ENCODE results near the gene KLHL29.

The KLHL29 gene

DNA sequence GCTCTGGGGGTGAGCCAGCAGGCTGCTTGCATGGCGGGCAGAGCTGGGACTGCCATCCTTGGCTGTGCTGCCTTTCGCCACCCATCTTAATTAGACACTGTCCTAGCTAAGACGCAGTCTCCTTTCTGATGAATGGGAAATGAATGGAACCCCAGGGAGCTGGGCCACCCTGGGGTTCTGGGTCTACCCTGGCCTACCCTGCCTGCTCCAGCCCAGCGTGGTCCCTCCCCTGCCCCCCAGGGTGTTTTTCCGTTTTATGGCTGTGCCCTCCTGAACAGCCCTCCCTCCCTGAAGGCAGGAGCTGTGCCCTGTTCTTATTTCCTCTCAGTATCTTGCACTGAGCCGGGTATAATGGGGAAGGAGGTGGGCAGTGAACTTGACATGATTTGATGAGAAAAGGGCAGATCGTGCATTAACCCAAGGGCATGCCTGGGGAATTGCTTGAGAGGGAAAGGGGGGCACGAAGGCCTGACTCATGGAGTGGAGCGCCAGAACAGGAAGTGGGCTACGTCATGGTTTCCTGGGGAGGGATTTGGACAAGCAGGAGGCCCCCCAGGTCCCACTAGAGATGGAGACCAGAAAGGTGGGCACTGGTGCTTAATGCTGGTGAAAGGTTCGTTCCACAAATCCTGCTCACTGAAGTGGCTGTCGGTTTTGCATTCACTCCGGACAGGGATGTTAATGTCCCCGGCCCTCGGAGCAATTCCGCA lies 165.0 kb downstream of the KLHL29 start:
- H3K9me3 ChIP-seq (ENCODE audit: control insufficient read depth, insufficient read depth, low read length) = no peaks in the 10 kb centered on the region
- no peaks in the 10 kb centered on the region for H3K36me3 ChIP-seq (ENCODE audit: control insufficient read depth, low read length)
- no peak overlapping the region for H3K4me2 ChIP-seq (ENCODE audit: low read length)
- no peaks in the 10 kb centered on the region for H3K27me3 ChIP-seq (ENCODE audit: control insufficient read depth, low read length)
- H3K9me2 ChIP-seq (replicated peaks; ENCODE audit: control insufficient read depth, low read length) = no peaks in the 10 kb centered on the region
- no peaks in the 10 kb centered on the region for H3K79me2 ChIP-seq (ENCODE audit: control insufficient read depth, low read length)
- no peak overlapping the region for H3K27ac ChIP-seq (ENCODE audit: low read depth, low read length)
- H3F3A ChIP-seq (ENCODE audit: control insufficient read depth, insufficient read depth) = no peaks in the 10 kb centered on the region
- H3K4me1 ChIP-seq (ENCODE audit: control insufficient read depth, low read length) = no peaks in the 10 kb centered on the region
- H4K20me1 ChIP-seq (ENCODE audit: control insufficient read depth, insufficient read depth, low read depth, low read length) = no peaks in the 10 kb centered on the region
- TF ChIP-seq EZH2phosphoT487 (IDR thresholded peaks at IDR 0.05; ENCODE audit: borderline replicate concordance, low read length) (no peak), CTCF (IDR thresholded peaks at IDR 0.05; ENCODE audit: low read depth, low read length, poor library complexity, severe bottlenecking) (no peak)
- no peak overlapping the region for H3K4me3 ChIP-seq (ENCODE audit: low read length)

- no peaks in the 10 kb centered on the region for H3K36me3 ChIP-seq (ENCODE audit: control insufficient read depth, low read length)
- no peak overlapping the region for H3K4me2 ChIP-seq (ENCODE audit: low read length)
- no peaks in the 10 kb centered on the region for H3F3A ChIP-seq (ENCODE audit: control insufficient read depth, insufficient read depth)
- no peaks in the 10 kb centered on the region for H3K9me3 ChIP-seq (ENCODE audit: control insufficient read depth, insufficient read depth, low read length)
- H3K79me2 ChIP-seq (ENCODE audit: control insufficient read depth, low read length) = no peaks in the 10 kb centered on the region
- no peaks in the 10 kb centered on the region for H3K27me3 ChIP-seq (ENCODE audit: control insufficient read depth, low read length)
- no peak overlapping the region for H3K27ac ChIP-seq (ENCODE audit: low read depth, low read length)
- no peaks in the 10 kb centered on the region for H3K9me2 ChIP-seq (replicated peaks; ENCODE audit: control insufficient read depth, low read length)
- TF ChIP-seq EZH2phosphoT487 (IDR thresholded peaks at IDR 0.05; ENCODE audit: borderline replicate concordance, low read length) = no peak
- TF ChIP-seq CTCF (IDR thresholded peaks at IDR 0.05; ENCODE audit: low read depth, low read length, poor library complexity, severe bottlenecking) = no peak
- H3K4me3 ChIP-seq (ENCODE audit: low read length) = no peak overlapping the region
- H3K4me1 ChIP-seq (ENCODE audit: control insufficient read depth, low read length) = no peaks in the 10 kb centered on the region
- no peaks in the 10 kb centered on the region for H4K20me1 ChIP-seq (ENCODE audit: control insufficient read depth, insufficient read depth, low read depth, low read length)
These were observed 165.6 kb downstream of the KLHL29 start for GRCh38 chr2:23550553-23550952.

- Histone ChIP-seq H3F3A (ENCODE audit: control insufficient read depth, insufficient read depth) (no peaks in the 10 kb centered on the region), H3K27ac (ENCODE audit: low read depth, low read length) (no peak overlapping the region), H4K20me1 (ENCODE audit: control insufficient read depth, insufficient read depth, low read depth, low read length) (no peaks in the 10 kb centered on the region), H3K36me3 (ENCODE audit: control insufficient read depth, low read length) (no peaks in the 10 kb centered on the region), H3K27me3 (ENCODE audit: control insufficient read depth, low read length) (no peaks in the 10 kb centered on the region), H3K4me2 (ENCODE audit: low read length) (no peak overlapping the region), H3K4me1 (ENCODE audit: control insufficient read depth, low read length) (no peaks in the 10 kb centered on the region), H3K79me2 (ENCODE audit: control insufficient read depth, low read length) (no peaks in the 10 kb centered on the region), H3K9me2 (replicated peaks; ENCODE audit: control insufficient read depth, low read length) (no peaks in the 10 kb centered on the region), H3K4me3 (ENCODE audit: low read length) (no peak overlapping the region), H3K9me3 (ENCODE audit: control insufficient read depth, insufficient read depth, low read length) (no peaks in the 10 kb centered on the region)
- TF ChIP-seq EZH2phosphoT487 (IDR thresholded peaks at IDR 0.05; ENCODE audit: borderline replicate concordance, low read length) = no peak
- TF ChIP-seq CTCF (IDR thresholded peaks at IDR 0.05; ENCODE audit: low read depth, low read length, poor library complexity, severe bottlenecking) = no peak
These were observed 166.9 kb downstream of the KLHL29 start for GRCh38 chr2:23551875-23552274.
